ENCODE measurements around the gene TMEM200A.

The TMEM200A gene

DNA sequence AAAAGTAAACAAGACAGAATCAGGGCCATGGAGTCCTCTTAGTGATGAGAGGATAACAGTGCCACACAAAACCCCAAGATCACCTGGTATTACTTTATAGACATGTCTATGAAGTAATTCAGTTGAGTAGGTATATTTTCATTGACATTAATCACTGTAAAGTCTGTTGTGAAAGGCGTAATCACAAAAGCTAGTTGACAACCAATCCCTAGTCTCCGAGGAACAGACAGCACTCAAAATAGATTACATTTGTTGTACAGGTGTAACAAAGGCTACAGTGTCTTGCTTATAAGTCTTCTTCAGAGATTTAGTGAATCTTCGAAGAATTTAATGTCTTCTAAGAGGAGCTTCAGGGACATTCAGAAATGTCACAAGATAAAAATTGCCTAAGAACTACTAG lies 120.1 kb downstream of the TMEM200A start:
- no peak for DNase-seq (ENCODE audit: low read depth in 3 of 3, low spot score in 1 of 3)

DNA sequence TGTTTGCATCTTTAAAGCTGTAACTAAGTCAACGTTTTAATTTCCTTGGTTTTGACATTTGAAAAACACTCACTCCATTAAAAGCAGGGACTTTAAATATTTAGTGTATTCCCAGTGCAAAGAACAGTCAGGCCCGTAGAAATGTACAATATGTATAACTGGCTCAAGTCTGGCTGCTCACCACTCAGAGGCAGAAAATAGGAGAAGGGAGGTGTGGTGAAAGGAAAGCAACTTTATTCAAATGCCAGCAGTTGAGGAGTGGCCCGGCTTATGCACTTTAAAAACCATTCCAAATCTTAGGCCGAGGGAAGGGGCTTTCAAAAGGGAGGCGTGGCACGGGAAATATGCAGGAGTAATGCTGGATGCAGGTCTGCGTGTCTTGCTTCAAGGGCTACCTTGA lies 120.6 kb downstream of the TMEM200A start:
- DNase-seq (ENCODE audit: low read depth in 3 of 3, low spot score in 1 of 3), result no peak

DNA sequence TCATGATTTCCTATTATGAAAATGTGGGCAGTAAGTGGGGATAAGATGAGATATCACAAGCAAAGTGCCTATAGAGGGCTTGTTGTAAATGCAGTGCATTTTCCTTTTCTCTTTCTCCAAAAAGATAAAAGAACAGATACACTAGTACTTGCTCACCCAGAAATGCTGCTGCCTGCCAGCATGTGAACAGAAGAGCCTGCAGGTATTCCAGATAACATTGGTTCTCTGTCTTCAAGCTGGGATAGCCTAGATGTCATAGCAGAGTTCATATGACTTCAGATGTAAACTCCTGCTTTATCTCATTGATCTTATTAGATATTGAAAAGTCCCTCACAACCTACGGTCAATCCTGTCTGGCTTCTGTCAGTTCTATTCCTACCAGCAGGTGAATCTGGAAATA lies 123.7 kb downstream of the TMEM200A start:
- DNase-seq (ENCODE audit: low read depth in 3 of 3, low spot score in 1 of 3), result no peak

Measured in stimulated activated CD4-positive, alpha-beta T cell treated with anti-CD3 and anti-CD28 coated beads, TNF-alpha, amount 100 ng/mL, for 1 hour (primary cell).